Liver (tissue), 3 donors: ENCODE data around the gene TMEM114.

Experiments used
- ATF3 ChIP-seq: IDR thresholded peaks from 2 replicates; pipeline ENCODE4 v1.6.1; 2016; ENCODE audit warnings: antibody characterized with exemption
- CTCF ChIP-seq: fragments of 150-350 bp; IDR thresholded peaks from 2 replicates; pipeline ENCODE4 v1.5.1; 2017; ENCODE audit warnings: improper control_type of control experiment, low read depth, low read length; ENCODE audit not compliant: missing input control
- GABPA ChIP-seq, 2 donors: IDR thresholded peaks in 1 of 2; conservative IDR thresholded peaks in 1 of 2; 2 replicates each; pipeline ENCODE4 v1.6.1; 2016; ENCODE audit warnings: antibody characterized with exemption in 2 of 2, mild to moderate bottlenecking in 1 of 2, moderate library complexity in 1 of 2
- JUND ChIP-seq, 2 donors: IDR thresholded peaks; 2 replicates each; pipeline ENCODE4 v1.6.1; 2016; ENCODE audit warnings: antibody characterized with exemption in 2 of 2
- RAD21 ChIP-seq, 2 donors: IDR thresholded peaks; 2 replicates each; pipeline ENCODE4 v1.6.1; 2016; ENCODE audit warnings: antibody characterized with exemption in 2 of 2, mild to moderate bottlenecking in 2 of 2
- ZBTB33 ChIP-seq: IDR thresholded peaks from 2 replicates; pipeline ENCODE4 v1.6.1; 2016; ENCODE audit warnings: antibody characterized with exemption
- donor health status: healthy.
- donor health status: healthy.

GRCh38 chr16:8621572-8622314 lies 31.4 kb upstream of the TMEM114 start, which contains the start of gene METTL22:
- no peak for TF ChIP-seq CTCF
- TF ChIP-seq ZBTB33 = no peak
- TF ChIP-seq JUND (IDR thresholded peaks at IDR 0.05) = no peak
- no peak for TF ChIP-seq RAD21 (IDR thresholded peaks at IDR 0.05)
- TF ChIP-seq ATF3 = no peak
- no peak for TF ChIP-seq GABPA (IDR thresholded peaks at IDR 0.05 in 1 of 2, conservative IDR thresholded peaks at IDR 0.05 in 1 of 2)
